Muscle of arm (tissue), 12 donors: ENCODE data around the gene PLXNA2. TPM values are rescaled to one million over a fixed set of nuclear protein-coding genes. Genes with fewer than 3 reads are reported as not detected.

Experiments
- DNase-seq: peaks from one replicate; pipeline ENCODE4 v3.0.0-alpha.2; 2013
- polyA plus RNA-seq, 12 donors: library from polyadenylated mRNA; unstranded; fragments of 120-200 nt; gene quantifications; one replicate each; pipeline ENCODE4 v1.2.1, GENCODE V29; 2013; ENCODE audit not compliant: insufficient read length in 12 of 12

Gene PLXNA2
- polyA plus RNA-seq, 12 donors = 20.4 to 39.2 (median 33.6) TPM; not detected in 1

DNA sequence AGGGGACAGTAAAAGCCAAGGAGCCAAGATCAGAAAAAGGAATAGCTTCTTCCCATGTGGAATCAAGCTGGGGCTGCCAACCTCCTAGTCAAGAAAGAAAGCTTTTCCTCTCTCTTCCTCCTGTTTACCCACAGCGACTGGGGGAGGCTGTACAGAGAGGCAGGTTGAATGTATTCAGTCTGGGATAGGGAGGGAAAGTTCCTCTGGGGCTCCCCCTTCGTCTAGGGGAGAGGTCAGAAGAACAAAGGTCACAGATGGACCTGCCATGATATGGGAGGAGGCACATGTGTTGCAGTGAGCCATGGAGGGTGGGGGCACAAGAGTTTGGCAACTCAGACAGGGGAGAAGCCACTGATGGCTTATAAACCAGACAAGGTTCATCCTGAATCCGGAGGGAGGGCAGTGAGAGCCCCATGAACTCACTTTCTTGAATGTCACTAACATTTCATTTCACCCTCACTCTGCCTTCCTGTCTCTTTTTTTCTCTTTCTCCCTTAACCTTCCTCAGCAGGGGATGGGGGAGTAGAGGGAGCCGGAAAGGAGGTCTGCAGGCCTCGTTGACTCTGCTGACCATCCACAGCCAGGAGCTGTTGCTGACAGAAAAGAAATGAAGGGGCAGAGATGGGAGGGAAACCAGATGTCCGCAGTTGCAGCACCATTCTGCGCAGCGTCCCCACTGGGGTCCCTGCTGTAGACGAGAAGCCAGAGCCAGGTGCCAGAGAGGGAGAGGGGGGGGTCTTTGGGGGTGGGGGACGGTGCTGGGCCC, 61.1 kb downstream of the PLXNA2 start:
- DNase-seq = no peak

DNA sequence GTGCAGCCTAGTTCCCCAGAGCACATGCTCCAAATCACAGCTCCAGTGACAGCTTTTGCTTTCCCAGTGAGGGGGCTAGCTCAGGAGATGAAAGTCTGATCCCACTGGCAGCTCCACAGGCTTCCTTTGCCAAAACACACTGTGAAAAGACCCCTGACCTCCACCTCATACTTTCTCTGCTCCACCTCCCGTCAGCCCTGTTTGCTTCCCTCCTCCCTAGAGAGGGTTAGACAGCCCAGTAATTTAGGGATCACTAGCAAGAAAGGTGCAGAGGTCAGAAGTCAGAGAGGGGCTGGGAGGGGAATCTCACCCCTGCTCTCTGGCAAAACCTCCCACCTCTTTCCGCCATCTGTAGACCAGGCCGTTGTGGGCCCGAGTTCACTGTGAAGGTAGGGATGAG, 62.8 kb downstream of the PLXNA2 start:
- no peak for DNase-seq

DNA sequence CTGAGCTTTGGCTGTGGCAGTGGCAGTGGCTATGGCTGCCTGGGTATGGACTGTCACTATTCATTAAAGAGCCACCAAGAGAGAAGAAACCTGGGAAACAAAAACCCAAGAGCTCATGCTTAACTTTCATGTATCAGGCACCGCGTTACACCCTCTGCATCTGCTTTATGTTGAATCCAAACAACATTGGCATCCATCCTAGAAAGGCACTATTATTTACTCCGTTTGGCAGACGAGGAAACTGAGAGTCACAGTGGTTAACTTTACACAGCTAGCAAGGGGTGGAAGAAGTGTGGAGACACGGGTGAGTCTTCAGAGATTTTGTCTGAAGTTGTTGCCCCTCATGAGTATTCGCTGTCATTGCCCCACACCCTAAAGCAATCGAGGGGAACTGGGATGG, 63.8 kb downstream of the PLXNA2 start:
- DNase-seq = no peak

DNA sequence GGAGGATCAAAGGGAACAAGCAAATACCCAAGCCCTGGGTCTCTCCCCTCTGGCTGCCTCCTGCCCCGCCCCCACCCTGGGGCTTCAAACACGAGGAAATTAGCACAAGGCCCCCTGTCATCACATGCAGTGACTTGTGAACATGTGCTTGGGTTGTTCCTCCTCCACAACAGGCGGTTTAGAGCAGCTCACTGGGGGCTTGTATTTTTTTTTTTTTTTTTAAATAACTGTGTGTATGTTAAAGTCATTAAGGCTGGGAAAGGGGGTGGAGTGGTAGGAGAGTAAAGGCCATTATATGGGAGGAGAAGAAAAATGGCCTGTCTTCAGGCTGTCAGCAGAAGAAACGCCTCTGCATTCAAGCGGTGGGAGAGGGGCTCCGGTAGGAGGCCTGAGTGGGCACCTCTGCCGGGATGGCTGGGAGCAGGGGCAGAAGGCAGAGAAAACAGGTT, 64.2 kb downstream of the PLXNA2 start:
- DNase-seq = no peak

DNA sequence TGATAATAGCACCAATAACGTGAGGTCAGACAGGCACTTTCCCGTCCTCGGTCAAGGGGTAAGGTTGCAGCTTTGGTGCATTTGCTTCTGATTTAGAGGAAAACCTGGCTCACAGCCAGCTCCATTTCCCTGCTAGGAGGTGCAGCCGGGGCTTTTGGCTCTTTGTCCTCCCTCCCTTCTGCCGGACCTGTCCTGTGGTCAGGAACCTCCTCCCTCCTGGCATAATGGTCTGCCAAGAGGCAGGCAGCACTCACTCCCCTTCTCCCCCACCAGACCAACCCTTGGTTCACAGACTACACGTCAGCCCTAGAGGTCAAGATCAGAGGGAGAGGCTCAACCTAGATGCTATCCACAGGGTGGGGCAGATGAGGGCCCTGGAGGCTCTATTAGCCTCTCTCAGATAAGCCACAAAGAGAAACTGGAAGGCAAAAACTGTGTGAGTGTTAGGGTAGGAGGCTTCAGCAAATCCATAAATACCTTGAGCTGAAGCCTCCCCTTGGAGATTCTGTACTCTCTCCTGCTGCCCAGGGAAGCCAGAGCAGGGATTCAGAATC, 64.8 kb downstream of the PLXNA2 start:
- no peak for DNase-seq

DNA sequence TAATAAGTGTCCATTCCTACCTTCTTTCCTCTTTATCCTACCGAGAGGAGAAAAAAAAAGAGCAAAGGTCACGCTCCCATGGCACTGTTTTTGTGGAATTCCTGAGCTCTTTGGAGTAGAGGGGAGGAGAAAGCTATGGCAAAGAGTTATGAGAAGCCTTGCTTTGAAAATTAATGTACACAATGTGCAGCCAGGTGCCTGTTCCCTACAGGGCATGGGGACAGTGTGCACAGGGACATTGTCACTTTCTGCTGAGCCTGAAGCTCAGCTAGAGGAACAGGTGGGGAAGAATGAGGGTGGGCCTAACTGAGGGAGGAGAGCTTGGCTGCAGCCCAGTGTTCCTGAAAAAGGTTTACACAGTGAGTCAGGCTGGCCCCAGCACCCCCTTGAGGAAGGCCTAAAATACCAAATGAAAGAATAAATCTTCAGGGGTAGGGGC, 66.1 kb downstream of the PLXNA2 start:
- DNase-seq = no peak

DNA sequence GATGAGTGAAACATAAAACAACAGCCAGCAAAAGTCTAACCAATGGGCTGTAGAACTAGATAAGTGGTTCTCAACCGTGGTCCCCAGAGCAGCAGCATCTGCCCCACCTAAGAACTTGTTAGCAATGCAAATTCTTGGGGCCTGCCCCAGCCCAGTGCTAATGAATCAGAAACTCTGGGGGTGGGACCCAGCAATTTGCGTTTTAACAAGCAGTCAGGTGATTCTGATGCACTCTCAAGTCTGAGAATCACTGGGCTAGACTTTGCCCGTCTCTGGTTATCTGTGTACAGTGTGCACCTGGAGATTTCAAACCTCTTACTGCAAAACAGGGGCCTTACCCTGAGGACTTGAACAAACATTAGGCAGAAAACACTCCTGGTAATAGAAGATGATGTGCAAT, 66.5 kb downstream of the PLXNA2 start:
- DNase-seq = no peak

DNA sequence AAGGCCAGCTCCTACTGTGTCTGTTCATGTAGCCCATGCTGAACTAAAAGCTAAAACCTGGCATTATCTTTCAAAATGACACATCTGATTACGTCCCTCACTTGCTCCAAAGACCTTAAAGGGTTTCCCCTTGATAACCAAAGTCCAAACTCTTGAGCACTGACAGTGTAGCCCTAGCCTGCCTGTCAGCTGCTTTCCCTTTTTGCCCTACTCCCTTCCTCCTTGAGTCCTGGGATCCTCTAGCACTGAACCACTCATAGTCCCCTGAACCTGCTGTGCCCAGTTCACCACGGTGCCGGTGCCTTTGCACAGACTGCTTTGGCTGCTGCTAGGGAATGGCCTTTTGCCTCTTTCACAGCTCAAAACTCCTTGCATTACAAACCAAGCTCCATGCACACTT, 67.5 kb downstream of the PLXNA2 start:
- DNase-seq = no peak

DNA sequence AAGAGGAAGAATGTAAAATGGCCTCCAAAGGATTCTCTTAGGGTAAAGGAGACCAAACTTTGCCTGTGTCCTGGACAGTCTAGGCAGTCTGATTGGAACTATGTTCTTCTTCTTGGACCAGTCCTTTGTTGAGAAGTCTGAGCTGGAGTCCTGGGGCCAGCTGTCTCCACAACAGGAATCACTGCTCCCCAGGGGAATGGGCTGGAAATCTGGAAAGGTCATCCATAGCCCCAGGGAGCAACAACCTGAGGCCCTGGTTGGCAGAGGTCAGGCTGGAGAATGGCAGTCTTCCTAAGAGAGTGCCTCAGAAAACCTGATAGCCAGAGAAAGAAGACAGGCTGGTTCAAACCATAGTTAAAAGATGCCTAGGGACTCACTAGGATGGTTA, 68.7 kb downstream of the PLXNA2 start:
- DNase-seq = no peak

DNA sequence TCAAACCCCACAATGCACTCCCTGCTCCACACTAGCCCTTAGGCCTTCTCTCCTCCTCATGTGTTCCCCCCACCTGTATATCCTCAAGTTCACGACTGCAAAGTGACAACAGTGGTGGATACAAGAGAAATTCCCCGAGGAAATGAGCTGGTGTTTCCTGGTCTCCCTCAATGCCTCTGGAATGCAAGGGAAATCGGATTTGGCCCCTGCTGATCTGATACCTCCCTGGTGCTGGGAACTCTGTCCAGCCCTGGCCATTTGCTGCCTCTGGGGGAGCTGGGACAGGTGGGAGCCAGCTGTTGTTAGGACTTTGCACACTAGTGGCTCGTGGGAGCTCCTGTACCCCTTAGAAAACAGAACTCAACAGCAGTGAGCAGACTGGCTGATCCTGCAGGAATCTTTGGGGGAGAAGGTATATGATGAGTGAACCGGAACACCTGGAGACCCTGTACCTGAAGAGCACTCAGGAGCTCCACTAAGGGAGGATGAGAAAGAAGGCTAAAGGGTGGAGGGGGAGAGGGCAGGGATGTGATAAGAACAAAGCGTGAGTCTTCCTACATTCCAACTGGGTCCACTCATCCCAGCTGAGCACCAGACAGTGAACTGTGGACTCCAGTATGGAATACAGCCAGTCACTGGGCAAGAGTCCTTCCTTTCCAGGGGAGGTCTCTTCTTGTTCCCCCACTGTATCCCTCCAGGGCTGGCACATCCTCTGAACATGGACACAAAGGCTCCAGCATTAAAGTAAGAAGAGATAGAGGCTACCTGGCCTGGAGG, 69.3 kb downstream of the PLXNA2 start:
- DNase-seq = no peak

DNA sequence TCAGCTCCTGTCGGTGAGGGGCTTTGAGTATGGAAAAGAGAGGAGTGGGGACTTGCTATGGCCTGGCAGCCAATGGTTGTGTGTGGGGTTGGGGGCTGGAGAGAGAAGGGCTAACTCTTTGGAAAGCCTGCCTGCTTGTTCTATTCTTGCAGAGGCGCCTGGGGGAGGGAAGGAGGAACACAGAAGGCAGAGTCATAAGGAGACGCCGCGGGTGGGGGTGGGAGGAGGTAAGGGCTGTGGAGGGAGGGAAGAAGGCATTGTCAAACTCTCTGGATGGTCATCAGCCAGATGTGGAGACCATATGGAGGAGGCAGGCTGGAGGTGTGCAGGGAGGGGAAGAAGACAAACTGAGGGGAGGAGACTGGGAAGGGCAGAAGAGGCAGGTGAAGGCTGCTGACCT, 70.0 kb downstream of the PLXNA2 start:
- DNase-seq = no peak

DNA sequence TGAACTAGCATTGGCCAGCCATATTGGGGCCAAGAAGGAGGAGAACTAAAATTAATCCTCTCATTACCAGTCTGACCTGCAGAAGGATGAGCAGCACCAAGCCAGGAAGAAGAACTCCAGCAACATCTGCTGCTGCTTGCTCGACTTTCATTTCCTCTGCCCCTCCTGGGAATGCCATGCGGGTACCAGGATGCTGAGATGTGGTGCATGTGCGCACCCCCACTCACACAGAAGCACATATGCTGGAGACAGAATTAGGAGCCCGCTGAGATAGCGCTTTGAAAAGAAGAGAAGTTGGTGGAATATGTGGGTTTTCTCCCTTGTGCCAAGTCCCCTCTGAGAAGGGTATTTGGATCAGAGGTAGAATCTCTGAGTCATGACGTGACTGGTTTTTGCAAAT, 70.4 kb downstream of the PLXNA2 start:
- DNase-seq = no peak

DNA sequence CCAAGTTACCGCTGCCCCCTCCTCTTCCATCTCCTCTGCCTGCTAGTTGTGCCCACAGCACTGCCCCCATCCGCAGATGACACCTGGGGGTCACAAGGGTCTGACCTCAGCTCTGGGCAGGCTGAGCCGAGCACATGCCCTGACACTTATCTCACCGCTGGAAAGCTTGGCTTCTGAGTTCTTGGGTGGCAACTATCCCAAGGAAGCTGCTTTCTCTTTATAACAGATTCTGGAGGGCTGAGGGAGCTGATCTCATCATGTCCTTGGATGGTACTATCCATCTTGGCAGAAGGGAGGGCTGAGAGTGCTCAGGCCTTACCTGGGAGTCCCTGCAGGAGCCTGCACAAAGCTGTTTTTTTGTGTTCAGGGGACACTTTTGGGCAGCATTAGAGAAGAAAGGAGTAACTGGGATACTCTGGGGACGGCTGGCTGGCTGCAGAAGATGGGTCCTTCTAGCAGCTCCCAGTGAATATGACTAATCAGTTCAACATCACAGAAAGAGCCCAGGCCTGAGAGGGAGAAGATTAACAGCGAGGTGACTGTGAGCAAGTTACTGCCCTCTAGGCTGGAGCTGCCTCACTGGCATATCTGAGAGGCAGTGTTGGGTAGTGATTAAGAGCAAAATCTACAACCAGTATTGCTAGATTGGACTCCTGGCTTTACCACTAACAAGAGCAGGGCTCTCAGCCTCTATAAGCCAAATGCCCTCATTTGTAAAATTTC, 71.6 kb downstream of the PLXNA2 start:
- DNase-seq = no peak

DNA sequence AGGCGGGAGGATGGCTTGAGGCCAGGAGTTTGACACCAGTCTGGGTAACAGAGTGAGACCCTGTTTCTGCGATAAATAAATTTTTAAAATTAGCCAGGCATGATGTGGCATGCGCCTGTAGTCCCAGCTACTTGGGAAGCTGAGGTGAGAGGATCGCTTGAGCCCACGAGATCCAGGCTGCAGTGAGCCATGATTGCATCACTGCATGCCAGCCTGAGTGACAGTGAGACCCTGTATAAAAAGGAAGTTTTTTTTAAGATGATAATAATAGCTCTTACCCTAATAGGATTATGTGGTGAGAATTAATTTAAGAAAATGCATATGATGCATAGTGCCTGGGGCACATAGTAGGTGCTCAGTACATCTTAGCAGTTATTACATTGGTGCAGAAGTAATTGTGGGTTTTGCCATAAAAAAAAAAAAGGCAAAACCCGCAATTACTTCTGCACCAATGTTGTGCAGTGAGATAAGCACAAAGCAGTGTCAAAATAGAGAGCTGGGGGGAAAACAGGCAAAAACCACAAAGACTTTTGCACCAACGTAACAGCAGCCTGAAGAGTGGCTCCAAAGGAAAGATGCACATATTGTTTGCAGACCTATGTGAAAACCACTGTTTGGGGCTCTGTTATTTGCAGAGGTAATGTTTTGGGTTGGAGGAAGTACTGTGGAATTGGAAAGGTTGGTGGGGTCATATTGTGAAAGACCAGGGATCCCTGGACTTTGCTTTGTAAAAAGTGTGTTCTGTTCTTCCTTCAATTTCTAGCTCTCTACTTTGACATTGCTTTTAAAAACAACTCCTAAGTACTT, 72.4 kb downstream of the PLXNA2 start:
- no peak for DNase-seq

DNA sequence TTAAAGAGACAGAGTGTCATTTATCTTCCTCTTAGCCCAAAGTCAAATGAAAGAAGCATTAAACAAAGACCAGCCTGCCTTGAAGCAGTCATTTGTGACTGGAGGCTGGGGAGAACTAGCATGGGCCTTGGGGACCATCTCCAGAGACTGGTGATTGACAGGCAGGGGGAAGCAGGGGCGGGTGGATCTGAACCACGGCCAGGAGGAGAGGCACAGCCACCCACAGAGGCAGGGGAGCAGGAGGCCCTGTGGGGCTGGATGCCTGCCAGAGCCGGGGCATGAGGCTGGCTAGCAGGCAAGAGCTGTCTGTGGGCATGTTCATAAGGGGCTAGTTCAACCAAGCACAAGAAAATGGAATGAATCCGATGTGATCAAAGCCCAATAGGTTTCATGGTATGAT, 73.9 kb downstream of the PLXNA2 start:
- DNase-seq = no peak

DNA sequence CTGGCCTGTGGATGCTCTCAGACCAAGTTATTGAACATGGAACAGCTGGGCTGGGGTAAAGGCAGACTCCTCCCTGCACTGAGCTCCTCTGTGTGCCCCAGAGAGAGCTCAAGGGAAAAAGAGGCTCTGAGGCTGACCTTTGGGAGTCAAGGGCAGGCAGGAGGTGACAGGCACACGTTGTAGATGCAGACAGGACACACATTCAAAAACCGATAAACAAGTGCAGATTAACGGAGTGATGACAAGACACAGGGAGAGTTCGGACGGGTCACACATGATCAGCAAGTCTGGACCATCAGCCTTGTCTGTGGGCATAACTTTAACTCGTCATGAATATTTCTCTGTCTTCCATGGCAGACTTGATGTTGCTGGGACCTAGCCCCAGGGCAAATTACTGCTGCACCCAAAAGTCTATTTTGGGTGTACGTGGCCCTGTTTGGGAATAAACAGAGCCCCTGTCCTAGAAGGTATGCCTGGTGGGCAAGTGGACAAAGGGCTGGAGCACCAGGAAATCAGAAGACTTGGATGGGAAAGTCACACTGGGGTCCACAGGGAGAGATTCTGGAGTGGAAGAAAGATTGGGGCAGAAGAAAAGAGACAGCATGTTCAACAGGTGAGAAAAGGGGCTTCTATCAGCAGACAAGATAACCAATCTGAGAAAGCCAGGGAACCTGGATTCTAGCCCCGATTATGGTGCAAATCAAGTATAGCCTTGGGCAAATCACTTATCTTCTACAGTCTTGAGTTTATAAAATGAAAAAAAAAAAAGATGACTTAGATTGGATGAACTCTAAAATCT, 74.9 kb downstream of the PLXNA2 start:
- no peak for DNase-seq

DNA sequence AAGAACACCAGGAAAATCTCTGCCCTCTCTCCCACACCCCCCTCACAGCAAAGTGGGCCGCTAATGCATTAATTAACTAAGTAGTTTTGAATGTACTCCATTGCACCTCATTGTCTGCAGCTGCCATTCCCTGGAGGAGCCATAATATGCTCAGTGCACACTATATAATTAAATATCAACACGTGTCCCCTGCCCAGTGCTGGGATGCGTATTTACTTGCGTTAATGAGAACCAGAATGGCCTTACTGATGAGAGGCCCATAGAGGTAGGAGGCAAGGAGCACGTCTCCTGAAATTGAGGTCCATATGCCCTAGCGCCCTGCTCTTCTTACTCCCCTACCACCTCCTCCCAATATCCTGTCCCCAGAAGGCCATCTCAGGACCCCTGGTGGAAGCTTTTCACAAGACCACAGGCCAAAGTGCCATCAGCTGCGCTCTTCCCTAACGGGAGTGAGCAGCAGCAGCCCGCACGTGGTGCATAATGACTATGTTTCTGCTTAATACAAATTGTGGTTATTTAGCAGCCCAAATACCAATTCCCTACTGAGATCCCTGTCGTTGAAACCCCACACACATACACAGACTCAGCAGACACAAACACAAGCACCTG, 76.8 kb downstream of the PLXNA2 start:
- DNase-seq = no peak

DNA sequence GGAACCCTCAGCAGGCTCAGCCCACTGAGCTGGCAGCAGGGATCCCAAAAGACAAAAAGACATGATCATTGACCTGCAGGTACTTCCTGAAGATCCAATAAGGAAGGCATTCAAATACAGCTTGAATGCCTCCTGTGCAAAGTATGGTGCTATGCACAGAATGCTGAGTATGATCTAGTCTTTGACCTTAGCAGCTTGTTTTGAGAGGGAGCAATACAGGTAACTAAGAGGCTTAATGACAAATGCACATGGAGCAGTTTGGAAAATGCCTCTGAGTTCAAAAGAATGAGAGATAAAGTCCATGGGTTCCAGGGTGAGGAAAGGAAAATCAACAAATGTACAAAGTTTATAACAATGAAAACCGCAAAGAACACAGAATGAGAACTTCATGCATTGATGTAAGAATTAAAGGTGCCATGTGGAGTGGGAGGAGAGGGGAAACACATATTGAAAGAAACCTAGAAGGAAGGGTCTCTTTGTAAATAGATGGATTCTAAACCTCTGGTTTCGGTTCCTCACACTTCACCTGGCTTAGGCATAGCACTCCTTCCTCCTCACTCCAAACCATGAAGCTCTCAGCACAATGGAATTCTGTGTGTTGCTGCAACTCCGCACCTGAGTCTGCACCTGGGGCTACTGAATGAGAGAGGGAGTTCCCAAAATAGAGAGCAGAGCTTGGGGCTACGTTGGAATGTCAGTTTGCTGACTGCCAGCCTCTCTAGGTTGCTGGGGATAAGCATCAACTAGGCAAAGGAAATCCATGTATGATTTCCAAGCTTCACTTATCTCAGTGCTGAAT, 77.6 kb downstream of the PLXNA2 start:
- DNase-seq = no peak

DNA sequence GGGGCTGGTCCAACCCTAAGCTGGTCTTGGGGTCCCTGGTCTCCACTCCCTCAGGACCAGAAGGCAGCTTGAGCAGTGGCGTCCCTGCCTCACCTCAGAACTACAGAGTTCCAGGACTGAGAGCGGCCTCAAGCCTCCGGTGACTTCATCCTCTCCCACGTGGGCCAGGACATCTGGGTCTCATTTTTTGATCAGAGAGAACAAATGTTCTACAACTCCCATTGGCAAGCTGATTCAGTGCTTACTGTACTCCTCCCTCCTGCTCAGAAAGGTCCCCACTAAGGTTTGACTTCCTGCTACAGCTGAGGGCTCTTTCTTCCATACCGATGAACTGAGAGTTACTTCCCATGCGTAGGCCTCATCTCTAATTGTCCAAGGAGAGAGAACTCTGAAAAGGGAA, 78.5 kb downstream of the PLXNA2 start:
- no peak for DNase-seq
